GF-D8 (cell line): Measurements from ENCODE around the gene STMN3.
A peak's percentile ranks its signal among the peaks of the same experiment; 100 is the strongest.
"Not testable (repeated sequence)": the region's sequence is repeated elsewhere in the genome, so short reads cannot be mapped to it uniquely, and the experiment has no call there.

Experiments
- DNase-seq: peaks from one replicate; lab custom pipeline; 2025; lab: John Stamatoyannopoulos, UW

Gene STMN3

GRCh38 chr20:63635431-63636141, 17.6 kb downstream of the STMN3 start:
- peak; percentile 91 for DNase-seq

GRCh38 chr20:63633732-63634131, 19.5 kb downstream of the STMN3 start:
- no peak for DNase-seq

- DNase-seq: not testable (repeated sequence)
These were observed 21.8 kb downstream of the STMN3 start for GRCh38 chr20:63631426-63631825.

GRCh38 chr20:63630956-63631355, 22.3 kb downstream of the STMN3 start:
- not testable (repeated sequence) for DNase-seq

GRCh38 chr20:63628246-63628975, 24.8 kb downstream of the STMN3 start:
- DNase-seq: peak; percentile 76

GRCh38 chr20:63627751-63628245, 25.4 kb downstream of the STMN3 start:
- no peak for DNase-seq

- DNase-seq: peak; percentile 79
These were observed 26.0 kb downstream of the STMN3 start for GRCh38 chr20:63627129-63627750.

GRCh38 chr20:63626424-63627128, 26.6 kb downstream of the STMN3 start, which contains the start of gene GMEB2:
TSS of gene GMEB2 (minus strand) at chr20:63627101. CDS start at chr20:63619397, 7,704 bp downstream.
- DNase-seq: peak; percentile 48

- DNase-seq: no peak
These were observed 27.3 kb downstream of the STMN3 start for GRCh38 chr20:63625771-63626423.

- no peak for DNase-seq
These were observed 28.7 kb downstream of the STMN3 start for GRCh38 chr20:63624486-63624885.

- no peak for DNase-seq
These were observed 30.5 kb downstream of the STMN3 start for GRCh38 chr20:63622732-63623131.

GRCh38 chr20:63622096-63622495, 31.1 kb downstream of the STMN3 start:
- DNase-seq: no peak

- no peak for DNase-seq
These were observed 32.2 kb downstream of the STMN3 start for GRCh38 chr20:63620991-63621390.

- no peak for DNase-seq
These were observed 33.7 kb downstream of the STMN3 start for GRCh38 chr20:63619505-63619904.

- DNase-seq: no peak
These were observed 34.1 kb downstream of the STMN3 start for GRCh38 chr20:63619086-63619485.

GRCh38 chr20:63618291-63618980, 34.8 kb downstream of the STMN3 start:
- DNase-seq: no peak

GRCh38 chr20:63617876-63618265, 35.4 kb downstream of the STMN3 start:
- DNase-seq: no peak

GRCh38 chr20:63617092-63617875, 35.9 kb downstream of the STMN3 start:
- no peak for DNase-seq

GRCh38 chr20:63613863-63614594, 39.2 kb downstream of the STMN3 start:
- not testable (repeated sequence) for DNase-seq
